CD4-positive, alpha-beta T cell (primary cell): ENCODE results near the gene FAM229A. TPM values are rescaled to one million over a fixed set of nuclear protein-coding genes. Genes with fewer than 3 reads are reported as not detected.

Experiments used
- ATAC-seq: fragments of 200-7000 bp; cut with Tn5 transposase; one replicate; pipeline ENCODE4 v1.10.0; 2022; ENCODE audit warnings: mild to moderate bottlenecking; ENCODE audit not compliant: poor library complexity
- CTCF ChIA-PET: fragments of 350-600 bp; sonication (Branson Sonifier 250); formaldehyde crosslinking; loops from one replicate; lab custom pipeline; 2021; ENCODE audit warnings: antibody characterized with exemption, inconsistent platforms; lab: Charles Lee
- POLR2A ChIA-PET: fragments of 350-600 bp; sonication (Branson Sonifier 250); formaldehyde crosslinking; loops from one replicate; lab custom pipeline; 2021; ENCODE audit warnings: antibody characterized with exemption, inconsistent platforms; lab: Charles Lee
- DNase-seq, 14 experiments: peaks; one replicate each; pipeline ENCODE4 v3.0.0-alpha.2; 2013 to 2020; ENCODE audit warnings: mixed read lengths in 2 of 14
- H3K27ac ChIP-seq, 2 donors: one replicate each; pipeline versions ENCODE4 v1.5.1 to v1.7.0; 2013; ENCODE audit warnings: low read length in 2 of 2, low read depth in 1 of 2, mild to moderate bottlenecking in 1 of 2
- H3K27me3 ChIP-seq, 2 experiments: 1 replicate in 1 of 2; 2 replicates in 1 of 2; pipeline versions ENCODE4 v1.6.1 to v1.7.0; 2013; ENCODE audit warnings: low read length in 2 of 2, control low read depth in 1 of 2, mild to moderate bottlenecking in 1 of 2, moderate library complexity in 1 of 2; ENCODE audit not compliant: insufficient read depth in 2 of 2, control insufficient read depth in 1 of 2
- H3K36me3 ChIP-seq: one replicate; pipeline ENCODE4 v1.6.1; 2013; ENCODE audit warnings: low read length, control low read depth; ENCODE audit not compliant: insufficient read depth
- H3K4me1 ChIP-seq: one replicate; pipeline ENCODE4 v1.6.1; 2013; ENCODE audit warnings: low read length, control low read depth; ENCODE audit not compliant: insufficient read depth
- H3K4me3 ChIP-seq: one replicate; pipeline ENCODE4 v1.5.1; 2013; ENCODE audit warnings: mild to moderate bottlenecking, low read length, moderate library complexity
- H3K9me3 ChIP-seq, 2 experiments: 1 replicate in 1 of 2; 2 replicates in 1 of 2; pipeline versions ENCODE4 v1.6.1 to v1.7.0; 2013; ENCODE audit warnings: low read length in 2 of 2, mild to moderate bottlenecking in 2 of 2, control low read depth in 1 of 2, moderate library complexity in 1 of 2; ENCODE audit not compliant: control insufficient read depth in 1 of 2, insufficient read depth in 1 of 2
- H3K27ac Mint-ChIP-seq: one replicate; pipeline ENCODE4 v1.8.0; 2020; ENCODE audit warnings: mixed read lengths
- H3K27me3 Mint-ChIP-seq: one replicate; pipeline ENCODE4 v1.8.0; 2021; ENCODE audit warnings: mixed read lengths
- H3K36me3 Mint-ChIP-seq: one replicate; pipeline ENCODE4 v1.8.0; 2021; ENCODE audit warnings: low read depth, mixed read lengths
- H3K4me1 Mint-ChIP-seq: one replicate; pipeline ENCODE4 v1.8.0; 2021; ENCODE audit warnings: low read depth, mixed read lengths
- H3K4me3 Mint-ChIP-seq: one replicate; pipeline ENCODE4 v1.8.0; 2020; ENCODE audit warnings: mild to moderate bottlenecking, mixed read lengths
- H3K9me3 Mint-ChIP-seq: one replicate; pipeline ENCODE4 v1.8.0; 2020; ENCODE audit warnings: mixed read lengths
- CTCF ChIP-seq: fragments of 200-600 bp; IDR thresholded peaks from one replicate; pipeline ENCODE4 v1.8.0; 2022; ENCODE audit warnings: antibody characterized with exemption, mild to moderate bottlenecking
- intact Hi-C, 2 experiments: fragments of 100-400 bp; cut with DNase I in 1 of 2; cut with micrococcal nuclease in 1 of 2; formaldehyde crosslinking; loops; one replicate each; pipeline versions ENCODE4 v1.15.1 to v1.9.0; 2023 to 2025; cut with DNase I, micrococcal nuclease
- total RNA-seq, 174 experiments: library from RNA in 2 of 174; stranded (reverse) in 2 of 174; gene quantifications; one replicate each; pipeline ENCODE4 v1.2.3 and lab custom pipeline; 2021 to 2026

The FAM229A gene
- total RNA-seq, 2 experiments from 2014 or later, result 38.0 to 38.6 TPM

GRCh38 chr1:32351399-32352238, 10.7 kb downstream of the FAM229A start:
- Histone ChIP-seq H3K4me3 (peak overlapping the region; percentile 66), H3K27me3 (no peaks in the 10 kb centered on the region), H3K9me3 (peaks cover 0 to 8% of the 10 kb centered on the region in 2 experiments), H3K36me3 (no peaks in the 10 kb centered on the region), H3K27ac (peak overlapping the region; percentile 53 to 78), H3K4me1 (peaks cover 48% of the 10 kb centered on the region)
- ATAC-seq (peak; percentile 95), DNase-seq (peak; percentile 84 to 97 (median 90))
- ChIA-PET POLR2A (interaction anchor here (0.6 to 5.9 kb wide), 11 partner anchors 11 to 279 kb away, joined by 3 to 72 read pairs (median 4); partner anchors contain the start of genes BSDC1, CCDC28B, FAM229A and HDAC1), CTCF (interaction anchor here (0.8 to 1.8 kb wide), 8 partner anchors 9 to 136 kb away, joined by 3 to 9 read pairs (median 4); partner anchors contain the start of genes BSDC1, HDAC1, MARCKSL1 and TSSK3)
- Mint-ChIP-seq H3K27ac (peak overlapping the region; percentile 76), H3K27me3 (no peaks in the 10 kb centered on the region), H3K4me3 (peak overlapping the region; percentile 87), H3K9me3 (no peaks in the 10 kb centered on the region), H3K36me3 (peaks cover 6% of the 10 kb centered on the region), H3K4me1 (peaks cover 51% of the 10 kb centered on the region)
- no peak for TF ChIP-seq CTCF
- intact Hi-C loops, result loop anchor here (1.0 to 5.0 kb wide), 3 partner anchors 15 to 54 kb away; partner anchors contain the start of genes BSDC1 (in 2 of the 2) and MARCKSL1 (in 1 of the 2)

- ATAC-seq (peak; percentile 77), DNase-seq (peak in 6 of 14 experiments; percentile 68 to 89 (median 78))
- Histone ChIP-seq H3K9me3 (peaks cover 0 to 8% of the 10 kb centered on the region in 2 experiments), H3K27ac (peak overlapping the region; percentile 27 to 44), H3K36me3 (no peaks in the 10 kb centered on the region), H3K27me3 (no peaks in the 10 kb centered on the region), H3K4me3 (peak overlapping the region; percentile 52), H3K4me1 (peaks cover 52% of the 10 kb centered on the region)
- H3K4me1 Mint-ChIP-seq, result peaks cover 59% of the 10 kb centered on the region
- H3K27me3 Mint-ChIP-seq, result no peaks in the 10 kb centered on the region
- H3K27ac Mint-ChIP-seq, result peak overlapping the region; percentile 76
- H3K9me3 Mint-ChIP-seq, result no peaks in the 10 kb centered on the region
- POLR2A ChIA-PET, result interaction anchor here (0.8 to 5.9 kb wide), 5 partner anchors 14 to 151 kb away, joined by 4 to 72 read pairs (median 16); partner anchors contain the start of genes BSDC1, CCDC28B, HDAC1 and MARCKSL1
- peak; percentile 73 for TF ChIP-seq CTCF
- CTCF ChIA-PET, result interaction anchor here (0.7 to 1.8 kb wide), 9 partner anchors 9 to 150 kb away, joined by 3 to 9 read pairs (median 4); partner anchors contain the start of genes BSDC1, CCDC28B, MARCKSL1 and TSSK3
- peaks cover 6% of the 10 kb centered on the region for H3K36me3 Mint-ChIP-seq
- intact Hi-C loops, result loop anchor here (1.0 to 5.0 kb wide), 3 partner anchors 15 to 54 kb away; partner anchors contain the start of genes BSDC1 (in 2 of the 2) and MARCKSL1 (in 1 of the 2)
- H3K4me3 Mint-ChIP-seq, result peak overlapping the region; percentile 87
Measured at GRCh38 chr1:32350785-32351398, 11.4 kb downstream of the FAM229A start.

- no peaks in the 10 kb centered on the region for H3K27me3 Mint-ChIP-seq
- Histone ChIP-seq H3K4me3 (no peak overlapping the region), H3K36me3 (no peaks in the 10 kb centered on the region), H3K4me1 (peaks cover 66% of the 10 kb centered on the region), H3K9me3 (peaks cover 0 to 8% of the 10 kb centered on the region in 2 experiments), H3K27ac (no peak overlapping the region), H3K27me3 (no peaks in the 10 kb centered on the region)
- H3K4me3 Mint-ChIP-seq, result no peak overlapping the region
- ChIA-PET CTCF (interaction anchor here (1.5 kb wide), 1 partner anchor 13 kb away, joined by 3 read pairs; the partner anchor contains the start of gene MARCKSL1), POLR2A (interaction anchor here (2.0 to 2.7 kb wide), 2 partner anchors 13 to 45 kb away, joined by 4 to 26 read pairs; partner anchors contain the start of genes BSDC1 and MARCKSL1)
- peaks cover 68% of the 10 kb centered on the region for H3K4me1 Mint-ChIP-seq
- DNase-seq (peak in 3 of 14 experiments; percentile 8 to 42 (median 35)), ATAC-seq (no peak)
- no peaks in the 10 kb centered on the region for H3K9me3 Mint-ChIP-seq
- no peak for TF ChIP-seq CTCF
- H3K27ac Mint-ChIP-seq, result no peak overlapping the region
- intact Hi-C loops, result no loop called here
- H3K36me3 Mint-ChIP-seq, result no peaks in the 10 kb centered on the region
Measured at GRCh38 chr1:32349211-32349708, 13.0 kb downstream of the FAM229A start.
